HAP-1 (cell line): ENCODE results near the gene DUT.

ENCODE experiments used
- DNase-seq, 2 experiments: peaks; one replicate each; pipeline ENCODE4 v3.0.0-alpha.2; 2016 to 2020; ENCODE audit warnings: low spot score in 2 of 2
- H3K27me3 ChIP-seq: fragments of 250-450 bp; sonication (Bioruptor Pico); 2 replicates; pipeline ENCODE4 v1.5.1; 2020; ENCODE audit warnings: low read depth, mild to moderate bottlenecking, moderate library complexity
- H3K36me3 ChIP-seq: fragments of 250-450 bp; sonication (Bioruptor Pico); replicated peaks from 2 replicates; pipeline ENCODE4 v1.5.1; 2020; ENCODE audit warnings: mild to moderate bottlenecking
- H3K4me1 ChIP-seq: fragments of 250-450 bp; sonication (Bioruptor Pico); 2 replicates; pipeline ENCODE4 v1.5.1; 2020; ENCODE audit warnings: mild to moderate bottlenecking
- H3K4me3 ChIP-seq: fragments of 250-450 bp; sonication (Bioruptor Pico); 2 replicates; pipeline ENCODE4 v1.5.1; 2020; ENCODE audit warnings: mild to moderate bottlenecking, moderate library complexity
- H3K9me3 ChIP-seq: fragments of 250-450 bp; sonication (Bioruptor Pico); 2 replicates; pipeline ENCODE4 v1.5.1; 2020; ENCODE audit warnings: mild to moderate bottlenecking, moderate library complexity
- in situ Hi-C: fragments of 300-500 bp; cut with MboI; formaldehyde crosslinking; loops from 3 replicates; pipeline ENCODE4 v1.14.3; 2020; ENCODE audit warnings: low sequenced_read_pairs, inconsistent platforms, mixed read lengths

DUT gene

GRCh38 chr15:48336940-48337339, 5.7 kb downstream of the DUT start:
- in situ Hi-C loops: no loop called here
- DNase-seq: peak in 1 of 2 experiments; percentile 11

DNA sequence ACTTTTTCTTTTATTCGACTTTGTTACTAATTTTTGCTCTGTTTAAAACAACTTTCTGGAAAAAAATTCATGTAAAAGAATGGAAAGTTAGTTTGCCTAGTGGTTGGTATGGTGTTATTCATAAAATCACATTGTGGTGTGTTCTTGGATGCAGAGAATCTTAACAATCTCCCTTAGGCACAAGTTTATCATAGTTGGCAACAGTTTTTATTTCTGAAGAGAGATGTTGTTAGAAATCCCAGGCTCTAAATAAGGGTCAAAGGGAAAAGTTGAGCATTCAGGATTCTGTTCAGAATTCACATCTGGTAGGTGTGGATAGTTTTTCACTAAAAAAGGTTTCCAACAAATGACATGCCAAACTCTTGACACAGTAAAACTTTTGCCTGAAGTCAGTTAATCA, 6.4 kb downstream of the DUT start:
- Histone ChIP-seq H3K4me1 (peaks cover 13% of the 10 kb centered on the region), H3K27me3 (no peaks in the 10 kb centered on the region), H3K36me3 (peaks cover 81% of the 10 kb centered on the region), H3K4me3 (no peak overlapping the region), H3K9me3 (no peaks in the 10 kb centered on the region)
- no peak for DNase-seq
- in situ Hi-C loops: no loop called here

More at GRCh38 chr15:48336940-48337339, 5.7 kb downstream of the DUT start:
- Histone ChIP-seq H3K4me1 (peaks cover 13% of the 10 kb centered on the region), H3K27me3 (no peaks in the 10 kb centered on the region), H3K36me3 (peaks cover 74% of the 10 kb centered on the region), H3K4me3 (no peak overlapping the region), H3K9me3 (no peaks in the 10 kb centered on the region)

GRCh38 chr15:48340111-48340510, 8.9 kb downstream of the DUT start:
- Histone ChIP-seq H3K4me3 (no peak overlapping the region), H3K27me3 (no peaks in the 10 kb centered on the region), H3K36me3 (peaks cover 75% of the 10 kb centered on the region), H3K9me3 (no peaks in the 10 kb centered on the region), H3K4me1 (no peaks in the 10 kb centered on the region)
- DNase-seq: no peak
- in situ Hi-C loops: no loop called here

GRCh38 chr15:48343865-48344264, 12.6 kb downstream of the DUT start:
- no peaks in the 10 kb centered on the region for H3K9me3 ChIP-seq
- peaks cover 39% of the 10 kb centered on the region for H3K36me3 ChIP-seq
- in situ Hi-C loops: no loop called here
- H3K4me1 ChIP-seq: no peaks in the 10 kb centered on the region; the same call in 1 of the 2 replicates
- no peaks in the 10 kb centered on the region for H3K27me3 ChIP-seq
- DNase-seq: no peak
- no peak overlapping the region for H3K4me3 ChIP-seq

DNA sequence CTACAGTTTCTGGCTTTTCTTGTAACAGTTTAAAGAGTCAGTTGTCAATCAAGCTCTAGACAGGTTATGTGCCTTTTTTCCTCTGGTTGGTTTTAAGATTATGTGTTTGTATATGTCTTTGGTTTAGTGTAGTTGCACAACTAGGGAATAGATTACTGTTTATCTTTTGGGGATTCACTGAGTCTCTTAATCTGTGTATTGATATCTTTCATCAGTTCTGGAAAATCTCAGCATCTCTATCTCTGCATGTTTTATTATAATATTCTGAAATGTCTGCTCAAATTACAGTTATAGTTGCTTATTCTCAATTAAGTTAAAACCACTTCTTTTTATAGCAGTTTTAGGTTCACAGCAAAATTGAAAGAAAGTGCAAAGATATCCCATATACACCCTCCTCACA, 14.3 kb downstream of the DUT start:
- H3K4me3 ChIP-seq: no peak overlapping the region
- peaks cover 24% of the 10 kb centered on the region for H3K36me3 ChIP-seq
- no peak for DNase-seq
- no peaks in the 10 kb centered on the region for H3K27me3 ChIP-seq
- H3K4me1 ChIP-seq: no peaks in the 10 kb centered on the region; the same call in 1 of the 2 replicates
- no peaks in the 10 kb centered on the region for H3K9me3 ChIP-seq
- in situ Hi-C loops: no loop called here

- in situ Hi-C loops: loop anchor here (25.0 kb wide), 1 partner anchor 510 kb away; no protein-coding TSS in a partner anchor
- Histone ChIP-seq H3K36me3 (no peaks in the 10 kb centered on the region), H3K27me3 (no peaks in the 10 kb centered on the region), H3K9me3 (no peaks in the 10 kb centered on the region), H3K4me3 (no peak overlapping the region), H3K4me1 (no peaks in the 10 kb centered on the region; the same call in 1 of the 2 replicates)
- peak; percentile 68 to 76 for DNase-seq
Measured at GRCh38 chr15:48352474-48353072, 21.3 kb downstream of the DUT start.

GRCh38 chr15:48354694-48355303, 23.6 kb downstream of the DUT start:
- Histone ChIP-seq H3K9me3 (no peaks in the 10 kb centered on the region), H3K4me3 (no peak overlapping the region), H3K27me3 (no peaks in the 10 kb centered on the region), H3K4me1 (peaks cover 6% of the 10 kb centered on the region), H3K36me3 (no peaks in the 10 kb centered on the region)
- in situ Hi-C loops: loop anchor here (25.0 kb wide), 1 partner anchor 508 kb away; no protein-coding TSS in a partner anchor
- no peak for DNase-seq

DNA sequence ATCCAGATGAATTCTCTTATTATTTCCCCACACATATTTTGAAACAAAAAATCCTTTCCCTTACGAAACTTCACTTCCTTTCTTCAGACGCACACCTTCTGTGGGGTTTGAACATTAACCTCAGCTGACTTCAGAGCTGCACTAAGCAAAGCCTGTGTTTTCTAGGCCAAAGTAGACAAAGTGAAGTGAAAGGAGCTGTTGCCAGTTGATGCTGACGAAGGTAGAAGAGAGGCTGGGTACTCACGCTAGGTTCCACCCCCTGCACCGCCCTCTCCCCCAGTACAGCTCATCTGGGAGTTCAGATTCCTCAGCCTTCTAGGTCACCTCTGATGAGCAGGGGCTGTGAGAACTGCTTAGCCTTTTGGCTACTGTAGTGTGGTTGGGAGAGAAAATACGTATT, 24.1 kb downstream of the DUT start:
- Histone ChIP-seq H3K36me3 (no peaks in the 10 kb centered on the region), H3K4me3 (no peak overlapping the region)
- in situ Hi-C loops: loop anchor here (25.0 kb wide), 1 partner anchor 507 kb away; no protein-coding TSS in a partner anchor

GRCh38 chr15:48358229-48359152, 27.3 kb downstream of the DUT start:
- Histone ChIP-seq H3K4me1 (peaks cover 6% of the 10 kb centered on the region), H3K4me3 (no peak overlapping the region), H3K9me3 (0 out of 2 replicates have a peak, but pooled peaks cover 2% of the 10 kb centered on the region), H3K27me3 (no peaks in the 10 kb centered on the region), H3K36me3 (no peaks in the 10 kb centered on the region)
- in situ Hi-C loops: loop anchor here (25.0 kb wide), 1 partner anchor 504 kb away; no protein-coding TSS in a partner anchor
- peak in 1 of 2 experiments; percentile 45 for DNase-seq

More for the DNA sequence above, 24.1 kb downstream of the DUT start:
- peaks cover 6% of the 10 kb centered on the region for H3K4me1 ChIP-seq
- H3K27me3 ChIP-seq: no peaks in the 10 kb centered on the region
- DNase-seq: no peak
- no peaks in the 10 kb centered on the region for H3K9me3 ChIP-seq

- DNase-seq: no peak
- no peak overlapping the region for H3K4me3 ChIP-seq
- H3K27me3 ChIP-seq: no peaks in the 10 kb centered on the region
- 0 out of 2 replicates have a peak, but pooled peaks cover 2% of the 10 kb centered on the region for H3K9me3 ChIP-seq
- no peaks in the 10 kb centered on the region for H3K36me3 ChIP-seq
- in situ Hi-C loops: loop anchor here (25.0 kb wide), 1 partner anchor 501 kb away; no protein-coding TSS in a partner anchor
- H3K4me1 ChIP-seq: peaks cover 6% of the 10 kb centered on the region
Measured at GRCh38 chr15:48360841-48361240, 29.6 kb downstream of the DUT start.

DNA sequence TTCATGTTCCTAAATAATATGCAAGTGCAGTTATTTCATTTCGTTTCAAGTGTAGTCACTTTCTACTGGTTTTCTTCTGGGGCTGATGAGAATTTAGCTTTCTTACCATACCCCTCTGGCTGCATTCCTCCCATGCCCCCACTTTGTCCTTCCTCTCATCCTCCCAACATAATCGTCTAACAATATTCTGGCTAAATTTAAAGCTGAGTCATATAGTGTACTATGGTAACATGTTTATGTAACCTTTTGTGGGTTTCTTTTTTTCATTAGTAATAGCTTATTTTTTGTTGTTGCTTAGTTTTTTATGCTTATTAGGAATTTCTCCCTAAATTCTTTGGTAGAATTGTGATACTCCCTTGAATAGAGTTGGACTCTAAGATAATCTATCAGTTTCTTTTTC, 30.5 kb downstream of the DUT start:
- in situ Hi-C loops: loop anchor here (25.0 kb wide), 1 partner anchor 501 kb away; no protein-coding TSS in a partner anchor
- no peak for DNase-seq

DNA sequence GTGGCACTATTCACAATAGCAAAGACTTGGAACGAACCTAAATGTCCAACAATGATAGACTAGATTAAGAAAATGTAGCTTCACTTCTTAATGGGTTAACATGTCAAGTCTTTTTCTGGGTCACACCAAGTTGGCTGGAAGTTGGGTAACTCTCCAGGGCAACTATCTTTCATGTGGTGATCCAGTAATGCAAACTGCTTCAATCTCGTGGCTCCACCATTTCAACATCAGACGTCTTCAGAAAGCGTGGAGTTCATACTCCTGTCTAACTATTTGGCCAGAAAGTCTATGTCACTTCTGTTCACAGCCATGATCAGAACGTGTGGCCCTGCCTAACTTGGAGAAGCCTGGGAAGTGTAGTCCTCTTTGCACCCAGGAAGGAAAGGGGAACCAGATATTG, 32.2 kb downstream of the DUT start:
- H3K27me3 ChIP-seq: no peaks in the 10 kb centered on the region
- H3K36me3 ChIP-seq: no peaks in the 10 kb centered on the region
- H3K4me1 ChIP-seq: peaks cover 3% of the 10 kb centered on the region
- H3K9me3 ChIP-seq: 0 out of 2 replicates have a peak, but pooled peaks cover 2% of the 10 kb centered on the region
- in situ Hi-C loops: loop anchor here (25.0 kb wide), 1 partner anchor 499 kb away; no protein-coding TSS in a partner anchor
- no peak for DNase-seq
- H3K4me3 ChIP-seq: no peak overlapping the region

More for the DNA sequence above, 30.5 kb downstream of the DUT start:
- Histone ChIP-seq H3K27me3 (no peaks in the 10 kb centered on the region), H3K36me3 (no peaks in the 10 kb centered on the region), H3K4me3 (no peak overlapping the region), H3K4me1 (peaks cover 6% of the 10 kb centered on the region), H3K9me3 (0 out of 2 replicates have a peak, but pooled peaks cover 2% of the 10 kb centered on the region)

- H3K27me3 ChIP-seq: no peaks in the 10 kb centered on the region
- in situ Hi-C loops: loop anchor here (25.0 kb wide), 1 partner anchor 497 kb away; no protein-coding TSS in a partner anchor
- no peaks in the 10 kb centered on the region for H3K4me1 ChIP-seq
- no peaks in the 10 kb centered on the region for H3K36me3 ChIP-seq
- 0 out of 2 replicates have a peak, but pooled peaks cover 2% of the 10 kb centered on the region for H3K9me3 ChIP-seq
- no peak for DNase-seq
- no peak overlapping the region for H3K4me3 ChIP-seq
Measured at GRCh38 chr15:48365575-48365974, 34.3 kb downstream of the DUT start.
